GM12892 (cell line): ENCODE measurements around the gene KRTAP22-1.

Experiments used
- POLR2A ChIP-seq: IDR thresholded peaks from 2 replicates; pipeline ENCODE4 v1.6.1; 2011; ENCODE audit warnings: low read depth, low read length, control low read depth
- POLR2AphosphoS5 ChIP-seq: IDR thresholded peaks from 2 replicates; pipeline ENCODE4 v1.6.1; 2011; ENCODE audit warnings: low read depth, low read length, control low read depth
- TAF1 ChIP-seq: IDR thresholded peaks from 2 replicates; pipeline ENCODE4 v1.6.1; 2011; ENCODE audit warnings: low read depth, mild to moderate bottlenecking, control low read depth, low read length, borderline replicate concordance

DNA sequence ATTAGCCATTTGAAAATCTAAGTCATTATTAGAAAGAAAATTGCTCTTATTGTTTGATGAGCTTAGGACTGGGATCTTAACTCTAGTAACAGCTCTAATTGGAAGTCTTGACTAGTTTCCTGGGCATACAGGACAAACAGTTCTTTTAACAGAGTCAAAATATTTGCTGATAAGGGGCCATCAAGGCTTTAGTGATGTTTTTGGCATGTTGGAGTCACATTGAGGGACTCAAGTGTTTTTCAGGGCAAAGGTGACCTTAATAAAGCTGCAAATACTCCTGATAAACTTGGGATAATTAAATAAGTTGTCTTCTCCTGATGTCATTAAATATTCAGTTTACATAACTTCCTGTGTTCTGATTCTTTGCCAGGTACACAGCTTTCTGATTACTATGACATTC lies 33.3 kb upstream of the KRTAP22-1 start:
- TF ChIP-seq POLR2A (no peak), TAF1 (no peak), POLR2AphosphoS5 (no peak)
